Hematopoietic multipotent progenitor cell treated with erythropoietin and hydrocortisone succinate and interleukin-3 and kit ligand, for 6 days (in vitro differentiated cells): Measurements from ENCODE around the gene COBL.

Source experiments
- DNase-seq: peaks from one replicate; pipeline ENCODE4 v3.0.0-alpha.2; 2015

The COBL gene

DNA sequence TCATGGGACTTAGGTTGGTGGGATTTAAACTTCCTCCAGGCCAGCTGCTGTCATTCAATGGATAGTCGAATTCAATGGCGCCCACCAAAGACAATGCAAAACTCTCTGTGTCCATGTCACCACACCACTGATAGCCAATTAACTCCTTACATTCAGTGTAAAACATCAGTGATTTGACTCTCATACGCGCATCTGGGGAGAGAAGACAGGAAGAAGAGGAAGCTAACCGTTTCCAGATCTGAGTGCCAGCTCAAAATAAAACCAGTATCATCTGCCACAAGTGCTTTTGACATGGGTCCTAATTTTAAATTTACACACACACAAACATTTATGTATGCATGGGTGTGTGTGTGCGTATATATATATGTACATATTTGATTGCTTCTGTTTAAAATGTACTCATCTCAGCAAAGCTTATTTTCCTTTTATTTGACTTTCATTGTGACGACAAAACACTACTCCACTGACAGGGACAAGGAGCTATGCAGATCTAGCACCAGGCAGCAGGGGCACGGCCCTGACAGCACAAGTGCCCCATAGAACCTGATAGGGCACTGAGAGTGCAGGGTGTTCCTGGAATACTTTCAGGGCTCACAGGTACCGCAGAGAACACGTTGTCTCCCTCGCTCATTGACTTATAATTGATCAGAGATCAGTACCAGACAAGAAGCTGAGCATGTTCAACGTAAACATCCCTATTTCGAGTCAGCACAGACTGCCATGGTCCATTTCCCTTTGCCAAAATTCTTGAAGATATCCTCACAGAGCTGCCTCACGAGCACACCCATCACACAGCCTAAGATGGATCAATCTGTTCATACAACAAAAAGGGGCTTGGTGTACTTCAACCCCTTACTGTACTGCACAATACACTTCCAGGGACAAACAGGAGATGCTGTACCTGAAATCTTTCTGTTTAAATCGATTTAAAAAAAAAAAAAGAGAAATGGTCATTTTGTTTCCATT is 176.1 kb downstream of the COBL start:
- no peak for DNase-seq

DNA sequence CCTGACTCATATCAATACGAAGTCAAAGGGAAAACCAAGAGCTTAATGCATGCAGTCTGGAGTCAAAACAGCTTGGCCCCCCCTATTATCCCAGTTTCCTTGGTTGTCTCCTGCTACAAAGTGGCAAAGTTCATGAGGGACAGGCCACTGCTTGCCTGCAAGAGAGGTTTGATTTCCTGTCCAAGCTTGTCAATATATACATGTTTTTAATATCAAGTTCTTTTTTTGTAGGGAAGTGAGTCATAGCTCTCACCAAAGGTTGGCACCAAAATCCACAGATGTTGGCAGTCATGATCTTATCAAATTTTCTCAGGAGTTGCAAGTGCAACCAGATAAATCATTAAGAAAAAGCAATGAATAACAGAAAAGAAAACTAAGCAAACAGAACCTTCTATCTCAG is 176.8 kb downstream of the COBL start:
- DNase-seq: peak; percentile 64

DNA sequence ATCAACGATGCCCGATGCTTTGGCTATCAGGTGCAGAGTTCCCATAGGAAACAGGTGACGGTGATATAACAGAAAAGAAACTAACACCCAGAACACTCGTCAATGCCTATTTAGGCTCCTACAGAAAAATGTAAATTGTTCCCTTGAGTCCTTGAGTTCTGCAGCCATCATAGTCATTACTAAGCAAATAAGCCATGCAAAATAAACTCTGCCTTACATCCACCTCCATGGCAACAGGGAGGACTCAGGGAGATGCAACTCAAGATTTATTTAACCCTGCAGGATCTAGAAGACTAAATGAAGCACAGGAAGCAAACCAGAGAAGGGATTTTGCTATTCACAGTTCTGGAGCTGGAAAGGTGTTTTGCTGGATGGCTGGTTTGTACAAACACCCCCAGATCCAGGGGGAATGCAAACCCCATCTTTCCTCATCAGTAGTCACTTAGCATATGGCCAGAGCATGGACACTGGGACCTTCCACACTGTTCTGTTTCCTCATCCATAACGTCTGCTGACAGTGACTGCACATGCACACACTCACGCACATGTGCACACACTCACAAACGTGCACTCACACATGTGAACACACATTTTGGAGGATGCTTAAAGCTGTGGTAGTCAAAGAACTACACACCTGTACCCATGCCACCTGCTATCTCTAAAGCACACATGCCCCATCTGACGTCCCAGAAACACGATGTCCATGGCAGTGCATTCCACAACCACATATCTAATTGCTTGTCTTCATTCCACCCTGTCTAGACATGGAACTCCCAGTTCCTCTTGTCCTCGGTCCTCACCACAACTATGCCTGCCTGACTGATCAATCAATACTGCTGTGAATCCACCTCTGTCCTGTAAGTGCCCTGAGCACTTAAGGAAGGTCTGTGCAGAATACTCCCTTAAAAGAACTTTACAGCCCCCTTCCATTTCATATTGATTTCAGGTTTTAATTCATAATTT is 178.2 kb downstream of the COBL start:
- no peak for DNase-seq

- no peak for DNase-seq
Measured at GRCh38 chr7:51135576-51135975, 181.0 kb downstream of the COBL start.

- no peak for DNase-seq
Measured at GRCh38 chr7:51134013-51134441, 182.6 kb downstream of the COBL start.

GRCh38 chr7:51132661-51133060 is 183.9 kb downstream of the COBL start:
- DNase-seq: no peak

- DNase-seq: peak; percentile 39
Measured at GRCh38 chr7:51129527-51130472, 186.8 kb downstream of the COBL start.

DNA sequence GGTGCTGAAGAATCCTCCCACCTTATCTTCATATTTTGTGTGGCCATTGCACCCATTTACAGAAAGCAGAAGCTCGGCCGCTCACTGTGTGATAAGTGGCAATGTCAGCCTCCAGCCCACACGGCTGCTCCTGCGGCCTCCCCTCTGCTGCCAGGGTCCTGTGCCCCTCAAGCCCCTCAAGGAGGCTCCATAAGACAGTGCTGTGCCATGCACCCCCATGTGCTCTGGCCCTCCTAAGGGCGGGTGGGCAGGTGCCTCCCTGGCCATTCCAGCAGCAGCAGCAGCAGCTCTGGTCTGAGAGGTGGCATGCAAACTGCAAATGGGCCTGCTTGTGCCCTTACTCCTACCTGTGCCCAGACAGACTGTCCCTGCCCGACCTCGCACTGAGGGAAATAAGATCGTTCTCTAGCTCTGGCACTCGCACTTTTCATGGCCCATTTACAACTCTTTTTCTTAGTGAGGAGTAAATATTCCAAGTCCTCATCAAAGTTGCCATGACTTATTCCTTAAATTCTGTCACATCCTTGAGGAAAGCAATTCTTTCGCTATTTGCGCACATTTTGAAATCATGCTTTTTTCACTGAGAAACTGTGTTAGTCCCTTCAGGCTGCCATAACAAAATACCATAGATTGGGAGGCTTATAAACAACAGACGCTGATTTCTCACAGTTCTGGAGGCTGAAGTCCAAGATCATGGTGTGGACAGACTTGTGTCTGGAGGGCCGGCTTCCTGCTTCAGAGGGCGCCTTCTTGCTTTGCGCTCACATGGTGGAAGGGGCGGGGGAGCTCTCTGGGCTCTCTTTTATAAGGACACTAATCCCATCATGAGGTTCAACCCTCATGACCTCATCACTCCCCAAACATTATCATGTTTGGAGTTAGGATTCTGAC is 187.8 kb downstream of the COBL start:
- DNase-seq: no peak

DNA sequence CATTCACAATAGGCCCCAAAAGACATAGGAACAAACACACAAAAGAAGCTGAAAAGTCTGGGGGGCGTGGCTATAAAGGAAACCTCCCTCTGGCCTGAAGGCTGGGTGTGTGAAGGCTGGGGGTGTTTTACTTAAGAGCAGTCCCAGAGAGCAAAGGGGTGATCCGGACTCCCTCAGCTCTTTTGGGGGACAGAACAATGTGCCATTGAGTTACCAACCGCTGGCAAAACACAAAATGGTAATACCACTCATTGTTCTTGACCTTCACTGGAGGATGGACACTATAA is 189.0 kb downstream of the COBL start:
- DNase-seq: no peak

- no peak for DNase-seq
Measured at GRCh38 chr7:51126813-51127617, 189.6 kb downstream of the COBL start.

GRCh38 chr7:51126324-51126723 is 190.3 kb downstream of the COBL start:
- no peak for DNase-seq

- no peak for DNase-seq
Measured at GRCh38 chr7:51124321-51124720, 192.3 kb downstream of the COBL start.

GRCh38 chr7:51123322-51124019 is 193.1 kb downstream of the COBL start:
- peak; percentile 12 for DNase-seq

- DNase-seq: no peak
Measured at GRCh38 chr7:51121931-51122425, 194.6 kb downstream of the COBL start.

DNA sequence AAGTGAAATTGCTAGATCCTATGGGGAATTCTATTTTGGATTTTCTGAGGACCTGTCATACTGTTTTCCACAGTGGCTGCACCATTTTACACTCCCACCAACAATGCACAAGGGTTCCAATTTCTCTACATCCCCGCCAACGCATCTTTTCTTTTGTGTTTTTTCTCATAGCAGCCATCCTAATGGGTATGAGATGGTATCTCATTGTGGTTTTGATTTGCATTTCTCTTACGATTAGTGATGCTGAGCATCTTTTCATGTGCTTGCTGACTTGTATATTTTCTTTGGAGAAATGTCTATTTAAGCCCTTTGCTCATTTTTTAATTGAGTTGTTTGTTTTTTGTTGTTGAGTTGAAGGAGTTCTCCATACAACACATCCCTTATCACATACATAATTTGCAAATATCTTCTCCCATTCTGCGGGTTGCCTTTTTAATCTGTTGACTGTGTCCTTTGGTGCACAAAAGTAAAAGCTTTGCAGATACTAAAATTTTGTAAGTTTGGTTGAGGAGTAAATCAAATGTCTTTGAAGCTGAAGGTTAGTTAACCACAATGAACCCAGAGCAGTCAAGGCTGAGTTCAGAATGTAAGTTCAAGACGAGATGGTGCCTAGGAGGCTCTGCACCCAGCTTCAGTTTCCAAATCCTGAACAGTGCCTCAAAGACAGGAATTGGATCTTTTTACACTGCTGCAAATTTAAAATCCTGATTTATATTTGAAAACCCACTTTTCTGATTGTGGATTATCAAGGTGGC is 195.4 kb downstream of the COBL start:
- no peak for DNase-seq

DNA sequence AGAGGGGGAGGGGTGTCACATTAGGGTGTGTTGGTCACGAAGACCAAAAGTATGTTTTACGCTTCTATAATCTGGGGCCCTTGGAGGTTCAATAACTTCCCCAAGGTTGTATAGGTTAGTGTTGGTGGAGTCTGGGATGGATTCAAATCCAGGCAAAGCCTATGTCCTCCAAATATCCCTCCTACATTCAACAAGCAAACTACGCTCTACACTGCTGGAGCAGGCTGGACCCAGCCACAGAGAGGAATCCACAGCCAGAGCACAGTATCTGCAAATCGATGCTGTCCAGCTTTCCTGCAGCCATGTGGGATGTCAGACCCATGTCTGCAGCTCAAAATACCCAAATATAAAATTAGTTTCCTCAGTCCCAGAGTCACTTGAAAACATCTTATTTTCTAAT is 198.0 kb downstream of the COBL start:
- DNase-seq: no peak

GRCh38 chr7:51114501-51114900 is 202.1 kb downstream of the COBL start:
- DNase-seq: no peak

GRCh38 chr7:51113962-51114361 is 202.6 kb downstream of the COBL start:
- DNase-seq: no peak

- no peak for DNase-seq
Measured at GRCh38 chr7:51113560-51113959, 203.0 kb downstream of the COBL start.
